ENCODE results near the gene KRT72.

DNA sequence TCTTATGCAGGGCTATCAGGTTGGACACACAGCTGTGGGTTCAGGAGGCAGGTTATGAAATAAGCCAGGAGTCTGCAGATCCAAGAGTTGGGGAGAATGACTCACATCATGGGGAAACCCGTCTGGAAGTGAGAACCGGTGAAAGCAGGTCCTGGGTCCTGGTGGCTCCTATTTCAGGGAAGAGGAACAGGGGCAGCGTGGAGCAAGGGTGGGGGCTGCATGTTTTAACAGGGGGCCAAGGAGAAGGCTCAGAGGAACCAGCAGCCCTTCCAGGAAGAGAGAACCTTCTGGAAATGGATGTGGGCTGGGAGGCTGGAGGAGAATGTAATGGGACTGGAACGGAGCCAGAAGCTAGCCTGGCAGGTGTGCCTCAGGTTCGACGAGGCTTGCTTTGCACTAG, 19.8 kb downstream of the KRT72 start:
- TF ChIP-seq, protein P1, sequence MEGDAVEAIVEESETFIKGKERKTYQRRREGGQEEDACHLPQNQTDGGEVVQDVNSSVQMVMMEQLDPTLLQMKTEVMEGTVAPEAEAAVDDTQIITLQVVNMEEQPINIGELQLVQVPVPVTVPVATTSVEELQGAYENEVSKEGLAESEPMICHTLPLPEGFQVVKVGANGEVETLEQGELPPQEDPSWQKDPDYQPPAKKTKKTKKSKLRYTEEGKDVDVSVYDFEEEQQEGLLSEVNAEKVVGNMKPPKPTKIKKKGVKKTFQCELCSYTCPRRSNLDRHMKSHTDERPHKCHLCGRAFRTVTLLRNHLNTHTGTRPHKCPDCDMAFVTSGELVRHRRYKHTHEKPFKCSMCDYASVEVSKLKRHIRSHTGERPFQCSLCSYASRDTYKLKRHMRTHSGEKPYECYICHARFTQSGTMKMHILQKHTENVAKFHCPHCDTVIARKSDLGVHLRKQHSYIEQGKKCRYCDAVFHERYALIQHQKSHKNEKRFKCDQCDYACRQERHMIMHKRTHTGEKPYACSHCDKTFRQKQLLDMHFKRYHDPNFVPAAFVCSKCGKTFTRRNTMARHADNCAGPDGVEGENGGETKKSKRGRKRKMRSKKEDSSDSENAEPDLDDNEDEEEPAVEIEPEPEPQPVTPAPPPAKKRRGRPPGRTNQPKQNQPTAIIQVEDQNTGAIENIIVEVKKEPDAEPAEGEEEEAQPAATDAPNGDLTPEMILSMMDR (IDR thresholded peaks at IDR 0.05 in 4 of 5, conservative IDR thresholded peaks at IDR 0.05 in 1 of 5), result no peak
- no peak for TF ChIP-seq POLR2A (IDR thresholded peaks at IDR 0.05)
